HFFc6 (cell line): ENCODE measurements around the gene TBC1D4. TPM values are rescaled to one million over a fixed set of nuclear protein-coding genes. Genes with fewer than 3 reads are reported as not detected.

Experiments used
- DNase-seq: peaks from one replicate; pipeline ENCODE4 v3.0.0-alpha.2; 2018
- H3K27ac Mint-ChIP-seq: 2 replicates; pipeline ENCODE4 v1.8.0; 2020; ENCODE audit warnings: mild to moderate bottlenecking, mixed read lengths
- H3K27me3 Mint-ChIP-seq: 2 replicates; pipeline ENCODE4 v1.8.0; 2021; ENCODE audit warnings: mild to moderate bottlenecking, moderate library complexity, mixed read lengths; ENCODE audit not compliant: insufficient read depth
- H3K36me3 Mint-ChIP-seq: 2 replicates; pipeline ENCODE4 v1.8.0; 2021; ENCODE audit warnings: low read depth, mixed read lengths
- H3K4me1 Mint-ChIP-seq: 2 replicates; pipeline ENCODE4 v1.8.0; 2020; ENCODE audit warnings: low read depth, mixed read lengths
- H3K4me3 Mint-ChIP-seq: 2 replicates; pipeline ENCODE4 v1.8.0; 2020; ENCODE audit warnings: mild to moderate bottlenecking, moderate library complexity, mixed read lengths
- H3K9me3 Mint-ChIP-seq: 2 replicates; pipeline ENCODE4 v1.8.0; 2020; ENCODE audit warnings: mild to moderate bottlenecking, mixed read lengths
- total RNA-seq, 6 experiments: library from RNA; stranded (reverse); fragmentation: NEBNext Ultra II Directional; extraction: Animal tissue kit (Norgen Biotek cat#: 25700); gene quantifications; 2 replicates in 1 of 6; 3 replicates in 5 of 6; pipeline ENCODE4 v1.2.3, GENCODE V29; 2021
- TF ChIP-seq, protein P1 (sequence below): fragments of 200-600 bp; sonication (generic); IDR thresholded peaks from 2 replicates; pipeline ENCODE4 v1.5.0; 2021; ENCODE audit warnings: antibody characterized with exemption, mild to moderate bottlenecking

TBC1D4 gene
- total RNA-seq, 6 experiments from 2014 or later: 13.6 to 20.6 (median 16.6) TPM

DNA sequence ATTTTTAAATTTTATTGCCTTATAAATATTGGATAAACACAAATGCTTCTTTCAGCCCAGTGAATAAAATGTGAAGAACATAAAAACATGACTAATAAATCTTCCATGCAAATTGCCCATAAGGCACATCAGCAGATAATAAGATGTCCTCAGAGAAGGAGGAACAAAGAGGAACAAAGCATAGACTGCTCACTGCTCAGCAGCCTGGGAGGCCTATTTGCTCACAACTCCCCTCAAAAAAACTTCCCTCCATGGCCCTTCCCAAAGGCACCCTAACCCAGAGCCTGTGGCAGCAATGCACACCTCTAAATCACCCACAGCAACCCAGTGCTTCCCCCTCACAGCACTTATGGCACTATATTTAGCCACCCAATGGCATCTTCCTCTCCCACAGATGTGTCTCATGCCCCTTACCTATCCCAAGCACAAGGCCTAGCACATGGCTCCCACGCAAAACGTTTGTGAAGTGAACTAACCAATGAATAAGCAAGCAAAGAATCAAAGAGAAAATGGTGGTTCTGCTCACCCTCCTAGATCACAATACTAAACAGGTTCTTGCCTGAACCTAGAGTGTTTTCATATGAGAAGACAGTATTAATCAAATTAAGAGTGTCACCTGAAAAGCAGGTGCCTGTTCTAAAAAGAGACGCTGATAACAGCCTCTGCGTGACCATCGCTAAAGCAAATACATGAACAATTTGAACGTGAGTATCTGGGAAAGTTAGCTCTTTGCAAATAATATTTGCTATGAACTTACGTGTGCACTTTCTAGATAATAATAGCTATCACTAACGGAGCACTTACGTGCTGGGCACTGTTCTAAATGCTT lies 96.9 kb downstream of the TBC1D4 start:
- Mint-ChIP-seq H3K9me3 (no peaks in the 10 kb centered on the region), H3K4me3 (no peak overlapping the region), H3K27me3 (no peaks in the 10 kb centered on the region; the same call in 1 of the 2 replicates), H3K27ac (peak overlapping the region; percentile 25; the same call in 1 of the 2 replicates), H3K36me3 (no peaks in the 10 kb centered on the region), H3K4me1 (peaks cover 16% of the 10 kb centered on the region)
- DNase-seq: no peak
- TF ChIP-seq, protein P1, sequence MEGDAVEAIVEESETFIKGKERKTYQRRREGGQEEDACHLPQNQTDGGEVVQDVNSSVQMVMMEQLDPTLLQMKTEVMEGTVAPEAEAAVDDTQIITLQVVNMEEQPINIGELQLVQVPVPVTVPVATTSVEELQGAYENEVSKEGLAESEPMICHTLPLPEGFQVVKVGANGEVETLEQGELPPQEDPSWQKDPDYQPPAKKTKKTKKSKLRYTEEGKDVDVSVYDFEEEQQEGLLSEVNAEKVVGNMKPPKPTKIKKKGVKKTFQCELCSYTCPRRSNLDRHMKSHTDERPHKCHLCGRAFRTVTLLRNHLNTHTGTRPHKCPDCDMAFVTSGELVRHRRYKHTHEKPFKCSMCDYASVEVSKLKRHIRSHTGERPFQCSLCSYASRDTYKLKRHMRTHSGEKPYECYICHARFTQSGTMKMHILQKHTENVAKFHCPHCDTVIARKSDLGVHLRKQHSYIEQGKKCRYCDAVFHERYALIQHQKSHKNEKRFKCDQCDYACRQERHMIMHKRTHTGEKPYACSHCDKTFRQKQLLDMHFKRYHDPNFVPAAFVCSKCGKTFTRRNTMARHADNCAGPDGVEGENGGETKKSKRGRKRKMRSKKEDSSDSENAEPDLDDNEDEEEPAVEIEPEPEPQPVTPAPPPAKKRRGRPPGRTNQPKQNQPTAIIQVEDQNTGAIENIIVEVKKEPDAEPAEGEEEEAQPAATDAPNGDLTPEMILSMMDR: no peak

DNA sequence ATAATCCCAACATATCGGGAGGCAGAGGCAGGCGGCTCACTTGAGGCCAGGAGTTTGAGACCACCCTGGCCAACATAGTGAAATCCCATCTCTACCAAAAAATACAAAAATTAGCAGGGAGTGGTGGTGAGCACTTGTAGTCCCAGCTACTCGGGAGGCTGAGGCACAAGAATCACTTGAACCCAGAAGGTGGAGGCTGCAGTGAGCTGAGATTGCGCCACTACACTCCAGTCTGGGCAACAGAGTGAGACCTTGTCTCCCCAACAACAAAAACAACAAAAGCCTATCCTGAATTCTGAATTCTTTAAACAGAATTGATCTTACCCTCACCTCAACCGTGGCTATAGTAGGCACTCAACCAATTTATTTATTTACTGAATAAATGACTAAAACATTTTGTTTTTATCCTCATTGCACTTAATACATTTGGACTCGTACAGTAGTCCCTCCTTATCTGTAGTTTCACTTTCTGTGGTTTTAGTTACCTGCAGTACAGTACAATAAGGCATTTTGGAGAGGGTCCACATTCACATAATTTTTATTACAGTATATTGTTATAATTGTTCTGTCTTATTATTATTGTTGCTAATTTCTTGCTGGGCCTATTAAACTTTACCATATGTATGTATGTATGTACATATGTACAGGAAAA lies 98.8 kb downstream of the TBC1D4 start:
- H3K27me3 Mint-ChIP-seq: no peaks in the 10 kb centered on the region; the same call in 1 of the 2 replicates
- DNase-seq: no peak
- H3K9me3 Mint-ChIP-seq: no peaks in the 10 kb centered on the region
- no peak overlapping the region for H3K4me3 Mint-ChIP-seq
- peaks cover 16% of the 10 kb centered on the region for H3K4me1 Mint-ChIP-seq
- H3K36me3 Mint-ChIP-seq: no peaks in the 10 kb centered on the region
- TF ChIP-seq, protein P1: no peak
- H3K27ac Mint-ChIP-seq: no peak overlapping the region

DNA sequence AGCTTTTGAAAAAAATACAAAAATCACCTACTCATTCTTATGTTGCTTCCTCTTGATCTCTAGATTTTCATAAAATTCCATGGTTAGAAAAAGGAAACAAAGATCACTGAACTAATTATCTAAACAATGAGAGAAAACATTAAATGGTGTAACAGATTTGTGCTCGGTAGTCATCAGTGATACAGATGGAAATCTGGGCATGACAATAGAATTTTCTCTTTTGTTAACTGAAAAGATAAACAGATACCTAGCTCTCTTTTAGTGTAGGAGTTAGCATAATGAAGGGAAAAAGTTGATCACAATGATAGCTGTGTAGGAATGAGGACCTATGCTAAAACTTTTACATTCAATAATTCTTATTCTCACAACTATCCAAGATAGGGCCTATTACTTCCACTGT lies 103.7 kb downstream of the TBC1D4 start:
- Mint-ChIP-seq H3K9me3 (no peaks in the 10 kb centered on the region), H3K4me1 (peaks cover 6% of the 10 kb centered on the region), H3K27me3 (no peaks in the 10 kb centered on the region), H3K4me3 (no peak overlapping the region), H3K36me3 (no peaks in the 10 kb centered on the region), H3K27ac (no peak overlapping the region)
- TF ChIP-seq, protein P1: no peak
- no peak for DNase-seq

DNA sequence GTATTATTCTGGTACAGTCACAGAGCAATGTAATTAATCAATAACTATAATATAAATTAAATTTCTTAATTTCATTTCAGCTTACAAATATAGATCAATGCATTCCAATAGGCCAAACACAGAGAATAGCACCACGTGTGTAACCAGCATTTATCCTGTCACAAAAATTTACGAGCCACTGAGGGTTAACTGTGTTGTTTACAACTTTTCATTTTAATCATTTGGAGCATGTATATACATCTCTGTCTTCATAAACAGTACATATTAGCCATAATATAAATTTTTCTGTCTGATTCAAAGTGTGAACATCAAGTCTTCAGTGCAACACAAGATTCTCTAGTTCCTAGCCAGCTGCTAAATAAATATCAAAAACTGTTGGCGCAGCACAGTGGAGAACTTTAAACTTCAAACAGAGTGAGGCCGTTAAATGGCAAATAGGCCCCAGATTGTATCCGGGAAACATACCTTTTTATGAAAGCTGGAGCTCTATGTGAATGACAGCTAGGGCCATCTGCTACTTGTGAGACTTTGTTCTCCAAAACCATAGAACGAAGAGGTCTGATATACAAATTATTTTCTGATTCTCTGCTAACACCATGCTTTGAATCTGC lies 105.1 kb downstream of the TBC1D4 start:
- no peaks in the 10 kb centered on the region for H3K9me3 Mint-ChIP-seq
- peaks cover 14% of the 10 kb centered on the region for H3K4me1 Mint-ChIP-seq
- H3K27me3 Mint-ChIP-seq: no peaks in the 10 kb centered on the region
- DNase-seq: no peak
- no peak overlapping the region for H3K4me3 Mint-ChIP-seq
- TF ChIP-seq, protein P1: no peak
- no peak overlapping the region for H3K27ac Mint-ChIP-seq
- H3K36me3 Mint-ChIP-seq: no peaks in the 10 kb centered on the region

DNA sequence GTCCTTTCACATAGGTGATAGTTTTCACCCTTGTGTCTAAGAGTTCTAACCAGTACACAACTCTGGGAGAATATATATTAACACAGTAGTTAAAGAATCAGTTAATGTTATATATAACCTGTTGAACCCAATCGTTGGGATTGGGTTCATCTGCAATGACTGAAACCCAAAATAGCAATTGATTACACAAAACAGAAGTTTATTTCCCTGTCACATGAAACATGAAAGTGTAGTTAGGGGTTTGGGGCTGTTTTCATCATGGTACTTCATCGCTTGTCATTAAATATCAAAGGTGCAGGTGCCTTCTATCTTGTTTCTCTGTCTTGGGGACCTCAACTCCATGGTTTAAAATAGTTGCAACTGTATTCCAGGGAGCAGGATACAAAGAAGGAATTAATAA lies 106.6 kb downstream of the TBC1D4 start:
- H3K4me1 Mint-ChIP-seq: peaks cover 14% of the 10 kb centered on the region
- no peak overlapping the region for H3K27ac Mint-ChIP-seq
- H3K4me3 Mint-ChIP-seq: no peak overlapping the region
- no peaks in the 10 kb centered on the region for H3K9me3 Mint-ChIP-seq
- DNase-seq: no peak
- TF ChIP-seq, protein P1: no peak
- H3K36me3 Mint-ChIP-seq: no peaks in the 10 kb centered on the region
- no peaks in the 10 kb centered on the region for H3K27me3 Mint-ChIP-seq
